Smooth muscle cell (in vitro differentiated cells): ENCODE results near the gene XAGE1B. TPM values are rescaled to one million over a fixed set of nuclear protein-coding genes. Genes with fewer than 3 reads are reported as not detected.
"Not testable (repeated sequence)": the region's sequence is repeated elsewhere in the genome, so short reads cannot be mapped to it uniquely, and the experiment has no call there.

Experiments used
- DNase-seq: peaks from one replicate; lab custom pipeline; 2025; ENCODE audit not compliant: unreplicated experiment; lab: John Stamatoyannopoulos, UW
- H2AFZ ChIP-seq: fragments of 200-600 bp; sonication (generic); 2 replicates; pipeline ENCODE4 v1.6.0; 2016; ENCODE audit warnings: antibody characterized with exemption, low read depth, mild to moderate bottlenecking
- H3F3A ChIP-seq: fragments of 200-600 bp; sonication (generic); 2 replicates; pipeline ENCODE4 v1.6.0; 2017; ENCODE audit warnings: antibody characterized with exemption, low read depth
- H3K27ac ChIP-seq: fragments of 200-600 bp; sonication (generic); 2 replicates; pipeline ENCODE4 v1.5.1; 2016; ENCODE audit warnings: low read depth, mild to moderate bottlenecking
- H3K27me3 ChIP-seq: fragments of 200-600 bp; sonication (generic); 2 replicates; pipeline ENCODE4 v1.6.1; 2016; ENCODE audit warnings: low read depth, mild to moderate bottlenecking
- H3K36me3 ChIP-seq: fragments of 200-600 bp; sonication (generic); 2 replicates; pipeline ENCODE4 v1.5.1; 2016; ENCODE audit warnings: low read depth
- H3K4me1 ChIP-seq: fragments of 200-600 bp; sonication (generic); 2 replicates; pipeline ENCODE4 v1.5.1; 2016; ENCODE audit warnings: low read depth
- H3K4me2 ChIP-seq: fragments of 200-600 bp; sonication (generic); 2 replicates; pipeline ENCODE4 v1.6.0; 2016; ENCODE audit warnings: mild to moderate bottlenecking
- H3K4me3 ChIP-seq: fragments of 200-600 bp; sonication (generic); 2 replicates; pipeline ENCODE4 v1.5.1; 2016; ENCODE audit warnings: mild to moderate bottlenecking
- H3K79me2 ChIP-seq: fragments of 200-600 bp; sonication (generic); 2 replicates; pipeline ENCODE4 v1.6.0; 2016; ENCODE audit warnings: low read depth, mild to moderate bottlenecking
- H3K9ac ChIP-seq: fragments of 200-600 bp; sonication (generic); 2 replicates; pipeline ENCODE4 v1.6.0; 2016; ENCODE audit warnings: low read depth
- H3K9me3 ChIP-seq: fragments of 200-600 bp; sonication (generic); replicated peaks from 2 replicates; pipeline ENCODE4 v1.5.1; 2016; ENCODE audit warnings: low read depth
- H4K20me1 ChIP-seq: fragments of 200-600 bp; sonication (generic); 2 replicates; pipeline ENCODE4 v1.6.0; 2016; ENCODE audit warnings: low read depth
- CTCF ChIP-seq: fragments of 200-600 bp; sonication (generic); IDR thresholded peaks from 2 replicates; pipeline ENCODE4 v1.5.1; 2017; ENCODE audit warnings: borderline replicate concordance, mild to moderate bottlenecking, antibody characterized with exemption; ENCODE audit not compliant: insufficient read depth, poor library complexity, severe bottlenecking
- WGBS: methylation state at CpG from one replicate; pipeline ENCODE4 v1.1.7; 2016; ENCODE audit warnings: low lambda C conversion rate; 5-methylcytosine and 5-hydroxymethylcytosine counted together
- polyA plus RNA-seq: library from polyadenylated mRNA; unstranded; fragments of >200 nt; fragmentation: Nextera tagmentation; extraction: Ambion mirVana; gene quantifications from 2 replicates; pipeline ENCODE4 v1.2.1, GENCODE V29; 2016
- total RNA-seq: library from RNA; depleted of rRNA; stranded (reverse); fragments of >200 nt; gene quantifications from 2 replicates; pipeline ENCODE4 v1.2.3, GENCODE V29; 2014

The XAGE1B gene
- total and polyA plus RNA-seq, 2 experiments from 2014 or later = not detected

- H3K4me1 ChIP-seq = no peaks in the 10 kb centered on the region
- TF ChIP-seq CTCF = no peak
These were observed 37.3 kb upstream of the XAGE1B start for GRCh38 chrX:52553995-52554642.

GRCh38 chrX:52548769-52549168 lies 31.9 kb upstream of the XAGE1B start:
- not testable (repeated sequence) for H3K9ac ChIP-seq, H3K4me3 ChIP-seq, H3K27ac ChIP-seq, H3K9me3 ChIP-seq, H3K4me1 ChIP-seq, DNase-seq, H3K79me2 ChIP-seq, H4K20me1 ChIP-seq, H3K4me2 ChIP-seq, H3K27me3 ChIP-seq, H3F3A ChIP-seq, H3K36me3 ChIP-seq, H2AFZ ChIP-seq
- 63% methylated on average over 3 of the region's 3 CpGs for WGBS

More at GRCh38 chrX:52553995-52554642, 37.3 kb upstream of the XAGE1B start:
- Histone ChIP-seq H3K27me3 (no peaks in the 10 kb centered on the region), H3K36me3 (no peaks in the 10 kb centered on the region), H4K20me1 (no peaks in the 10 kb centered on the region), H3K4me3 (no peak overlapping the region), H3K4me2 (no peak overlapping the region), H3F3A (no peaks in the 10 kb centered on the region), H2AFZ (no peak overlapping the region), H3K9me3 (no peaks in the 10 kb centered on the region), H3K9ac (no peak overlapping the region), H3K79me2 (no peaks in the 10 kb centered on the region), H3K27ac (no peak overlapping the region)
- DNase-seq = no peak

- H2AFZ ChIP-seq = no peak overlapping the region
- no peak for DNase-seq
- H3K4me2 ChIP-seq = no peak overlapping the region
- H3K79me2 ChIP-seq = no peaks in the 10 kb centered on the region
- no peaks in the 10 kb centered on the region for H4K20me1 ChIP-seq
- no peaks in the 10 kb centered on the region for H3F3A ChIP-seq
- no peak for TF ChIP-seq CTCF
- H3K27me3 ChIP-seq = no peaks in the 10 kb centered on the region
- H3K4me1 ChIP-seq = no peaks in the 10 kb centered on the region
- no peak overlapping the region for H3K9ac ChIP-seq
- H3K4me3 ChIP-seq = no peak overlapping the region
- no peaks in the 10 kb centered on the region for H3K9me3 ChIP-seq
- no peak overlapping the region for H3K27ac ChIP-seq
- WGBS = 80% methylated on average over 21 of the region's 21 CpGs
- H3K36me3 ChIP-seq = no peaks in the 10 kb centered on the region
These were observed 27.4 kb upstream of the XAGE1B start for GRCh38 chrX:52544147-52544840.

- no peak for TF ChIP-seq CTCF
- no peak for DNase-seq
- H3K27ac ChIP-seq = no peak overlapping the region
- no peak overlapping the region for H3K9ac ChIP-seq
- no peaks in the 10 kb centered on the region for H3K36me3 ChIP-seq
- no peak overlapping the region for H3K4me2 ChIP-seq
- no peaks in the 10 kb centered on the region for H3F3A ChIP-seq
- no peaks in the 10 kb centered on the region for H3K9me3 ChIP-seq
- no peaks in the 10 kb centered on the region for H3K4me1 ChIP-seq
- WGBS = 73% methylated on average over 6 of the region's 6 CpGs
- no peaks in the 10 kb centered on the region for H3K27me3 ChIP-seq
- H3K4me3 ChIP-seq = no peak overlapping the region
- no peaks in the 10 kb centered on the region for H4K20me1 ChIP-seq
- no peak overlapping the region for H2AFZ ChIP-seq
- H3K79me2 ChIP-seq = no peaks in the 10 kb centered on the region
These were observed 25.4 kb upstream of the XAGE1B start for GRCh38 chrX:52542311-52542710.

- not testable (repeated sequence) for H3K27ac ChIP-seq, H3K9me3 ChIP-seq, H3K79me2 ChIP-seq, H2AFZ ChIP-seq, H3K27me3 ChIP-seq, H4K20me1 ChIP-seq, H3K4me2 ChIP-seq, H3F3A ChIP-seq, H3K4me1 ChIP-seq, DNase-seq, H3K9ac ChIP-seq, H3K36me3 ChIP-seq, H3K4me3 ChIP-seq
- 71% methylated on average over 4 of the region's 4 CpGs for WGBS
These were observed 24.2 kb upstream of the XAGE1B start for GRCh38 chrX:52541051-52541450.

- not testable (repeated sequence) for H3K79me2 ChIP-seq, H4K20me1 ChIP-seq, H3K27ac ChIP-seq, DNase-seq, H2AFZ ChIP-seq, H3K4me2 ChIP-seq, H3K9ac ChIP-seq, H3K27me3 ChIP-seq, H3K36me3 ChIP-seq, H3K4me1 ChIP-seq, H3F3A ChIP-seq, H3K4me3 ChIP-seq, H3K9me3 ChIP-seq
- WGBS = no CpG with 5 or more reads among the region's 27 CpGs
These were observed 515 bp downstream of the XAGE1B start for GRCh38 chrX:52516110-52516986.
